ENCODE results near the gene KRTAP5-11.
"Not testable (repeated sequence)": the region's sequence is repeated elsewhere in the genome, so short reads cannot be mapped to it uniquely, and the experiment has no call there.

KRTAP5-11 gene

DNA sequence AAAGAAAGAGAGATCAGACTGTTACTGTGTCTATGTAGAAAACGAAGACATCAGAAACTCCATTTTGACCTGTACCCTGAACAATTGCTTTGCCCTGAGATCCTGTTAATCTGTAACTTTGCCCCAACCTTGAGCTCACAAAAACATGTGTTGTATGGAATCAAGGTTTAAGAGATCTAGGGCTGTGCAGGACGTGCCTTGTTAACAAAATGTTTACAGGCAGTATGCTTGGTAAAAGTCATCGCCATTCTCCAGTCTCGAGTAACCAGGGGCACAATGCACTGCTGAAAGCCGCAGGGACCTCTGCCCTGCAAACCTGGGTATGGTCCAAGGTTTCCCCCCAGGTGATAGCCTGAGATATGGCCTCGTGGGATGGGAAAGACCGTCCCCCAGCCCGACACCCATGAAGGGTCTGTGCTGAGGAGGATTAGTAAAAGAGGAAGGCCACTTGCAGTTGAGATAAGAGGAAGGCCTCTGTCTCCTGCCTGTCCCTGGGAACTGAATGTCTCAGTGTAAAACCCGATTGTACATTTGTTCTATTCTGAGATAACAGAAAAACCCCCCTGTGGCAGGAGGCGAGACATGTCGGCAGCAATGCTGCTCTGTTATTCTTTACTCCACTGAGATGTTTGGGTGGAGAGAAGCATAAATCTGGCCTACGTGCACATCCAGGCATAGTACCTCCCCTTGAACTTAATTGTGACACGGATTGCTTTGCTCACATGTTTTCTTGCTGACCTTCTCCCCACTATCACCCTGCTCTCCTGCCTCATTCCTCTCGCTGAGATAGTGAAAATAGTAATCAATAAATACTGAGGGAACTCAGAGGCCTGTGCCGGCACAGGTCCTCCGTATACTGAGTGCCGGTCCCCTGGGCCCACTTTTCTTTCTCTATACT, 47.7 kb downstream of the KRTAP5-11 start:
- H3K4me1 ChIP-seq (ENCODE audit: control insufficient read depth, insufficient read depth, low read length); H3K9me3 ChIP-seq (ENCODE audit: control insufficient read depth, low read length); H3K4me3 ChIP-seq (ENCODE audit: low read length); H3K9ac ChIP-seq (ENCODE audit: low read length); H3K27me3 ChIP-seq (ENCODE audit: control insufficient read depth, insufficient read depth, low read length); H3K36me3 ChIP-seq (ENCODE audit: control insufficient read depth, insufficient read depth, low read length): not testable (repeated sequence)

DNA sequence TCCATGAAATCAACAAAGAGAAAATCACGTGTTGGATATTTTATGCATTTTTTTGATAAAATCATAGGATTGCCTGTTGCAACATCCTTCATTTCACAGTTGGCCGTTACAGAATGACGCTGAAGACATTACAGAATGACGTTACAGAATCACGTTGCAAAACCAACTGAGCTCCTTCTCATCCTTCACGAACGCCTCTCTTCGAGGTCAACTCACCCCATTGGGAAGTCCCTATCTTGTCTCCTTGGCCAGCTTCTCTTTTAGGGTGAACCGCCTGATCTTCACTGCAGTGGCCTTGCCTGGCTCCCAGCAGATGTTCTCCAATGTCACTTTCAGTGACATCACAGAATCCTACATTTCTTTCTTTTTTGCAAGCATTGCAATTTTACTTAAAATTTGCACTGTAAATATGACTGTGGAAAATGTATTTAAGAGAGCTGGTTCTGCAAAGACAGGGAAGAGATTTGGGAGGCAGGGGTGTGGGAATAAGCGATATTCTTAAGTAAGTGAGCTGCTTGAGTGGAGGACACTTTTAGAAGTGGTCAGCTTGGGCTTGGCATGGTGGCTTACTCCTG, 50.6 kb downstream of the KRTAP5-11 start:
- H3K9ac ChIP-seq (ENCODE audit: low read length): no peak overlapping the region
- no peak overlapping the region for H3K4me3 ChIP-seq (ENCODE audit: low read length)
- no peaks in the 10 kb centered on the region for H3K36me3 ChIP-seq (ENCODE audit: control insufficient read depth, insufficient read depth, low read length)
- H3K27me3 ChIP-seq (ENCODE audit: control insufficient read depth, insufficient read depth, low read length): no peaks in the 10 kb centered on the region
- no peaks in the 10 kb centered on the region for H3K9me3 ChIP-seq (ENCODE audit: control insufficient read depth, low read length)
- no peaks in the 10 kb centered on the region for H3K4me1 ChIP-seq (ENCODE audit: control insufficient read depth, insufficient read depth, low read length)
